NCI-H524 (cell line): ENCODE data around the gene ARPC5.

Experiments used
- DNase-seq, 2 experiments: peaks; one replicate each; lab custom pipeline; 2025; lab: John Stamatoyannopoulos, UW

The ARPC5 gene

GRCh38 chr1:183586455-183586854 is 49.1 kb downstream of the ARPC5 start:
- no peak for DNase-seq

- DNase-seq, result no peak
These were observed 50.5 kb downstream of the ARPC5 start for GRCh38 chr1:183585038-183585437.

GRCh38 chr1:183584147-183584546 is 51.4 kb downstream of the ARPC5 start:
- DNase-seq, result no peak

- no peak for DNase-seq
These were observed 52.1 kb downstream of the ARPC5 start for GRCh38 chr1:183583466-183583865.

GRCh38 chr1:183582021-183582713 is 53.4 kb downstream of the ARPC5 start:
- no peak for DNase-seq

- peak; percentile 51 to 79 for DNase-seq
These were observed 55.3 kb downstream of the ARPC5 start for GRCh38 chr1:183580281-183580682.

- no peak for DNase-seq
These were observed 56.7 kb downstream of the ARPC5 start for GRCh38 chr1:183578856-183579255.

- no peak for DNase-seq
These were observed 57.6 kb downstream of the ARPC5 start for GRCh38 chr1:183577897-183578465.

GRCh38 chr1:183576537-183576936 is 59.0 kb downstream of the ARPC5 start:
- DNase-seq, result no peak

GRCh38 chr1:183575606-183576005 is 60.0 kb downstream of the ARPC5 start:
- no peak for DNase-seq

GRCh38 chr1:183572721-183573120 is 62.9 kb downstream of the ARPC5 start:
- DNase-seq, result no peak

GRCh38 chr1:183571678-183572268 is 63.8 kb downstream of the ARPC5 start:
- DNase-seq, result no peak
